HG03066 (cell line): ENCODE data around the gene CCSAP.
A peak's percentile ranks its signal among the peaks of the same experiment; 100 is the strongest.
"Not testable (repeated sequence)": the region's sequence is repeated elsewhere in the genome, so short reads cannot be mapped to it uniquely, and the experiment has no call there.

Source experiments
- ATAC-seq: cut with Tn5 transposase; IDR thresholded peaks from one replicate; pipeline ENCODE4 v1.9.1; 2021; ENCODE audit warnings: low read depth; ENCODE audit not compliant: unreplicated experiment

The CCSAP gene

DNA sequence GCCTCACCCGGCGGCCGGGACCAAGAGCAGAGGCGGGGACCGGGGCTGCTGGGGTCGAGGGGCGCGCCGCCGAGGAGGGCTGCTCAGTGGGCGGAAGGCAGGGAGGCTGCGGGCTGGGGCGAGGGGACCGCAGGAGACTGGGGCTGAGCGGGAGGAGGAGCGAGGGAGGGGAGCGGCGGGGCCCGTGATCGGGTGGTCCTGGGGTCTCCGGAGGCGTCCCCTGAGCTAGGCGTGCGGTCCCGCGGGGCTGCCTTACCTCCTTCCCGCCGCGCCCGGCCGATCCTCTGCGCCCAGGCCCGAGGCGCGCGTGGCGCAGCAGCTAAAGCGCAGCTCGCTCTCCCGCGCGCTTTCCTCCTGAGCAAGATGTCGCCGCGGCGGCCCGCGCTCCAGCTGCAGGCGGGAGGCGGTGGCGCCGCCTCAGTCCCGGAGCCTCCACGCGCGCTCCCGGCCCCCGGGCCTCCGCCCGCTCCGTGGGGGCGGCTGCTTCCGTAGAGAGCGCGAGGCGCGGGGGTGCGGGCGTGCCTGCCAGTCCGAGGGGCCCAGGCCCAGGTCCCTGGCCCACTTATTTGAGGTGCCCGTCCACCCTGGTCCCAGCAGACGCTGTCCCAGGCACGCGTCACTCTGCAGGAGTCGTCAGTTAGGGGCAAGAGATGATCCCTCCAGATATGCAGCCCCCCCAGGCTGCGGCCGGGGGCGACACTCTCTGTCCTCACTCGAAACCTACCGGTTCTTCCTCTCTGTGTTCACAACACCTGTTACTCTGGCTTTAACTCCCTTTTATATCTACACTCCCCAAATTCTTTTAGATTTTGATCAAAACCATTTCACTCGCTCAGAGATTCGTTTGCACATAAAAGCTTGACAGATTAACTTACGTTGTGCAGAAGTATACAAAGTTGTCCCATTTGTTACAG is at the start of gene CCSAP:
Gene CCSAP, minus strand, starts transcription at position 392 of the 914 bp plus-strand sequence. CDS start 582 bp downstream, outside the sequence.
- ATAC-seq = peak; percentile 41

DNA sequence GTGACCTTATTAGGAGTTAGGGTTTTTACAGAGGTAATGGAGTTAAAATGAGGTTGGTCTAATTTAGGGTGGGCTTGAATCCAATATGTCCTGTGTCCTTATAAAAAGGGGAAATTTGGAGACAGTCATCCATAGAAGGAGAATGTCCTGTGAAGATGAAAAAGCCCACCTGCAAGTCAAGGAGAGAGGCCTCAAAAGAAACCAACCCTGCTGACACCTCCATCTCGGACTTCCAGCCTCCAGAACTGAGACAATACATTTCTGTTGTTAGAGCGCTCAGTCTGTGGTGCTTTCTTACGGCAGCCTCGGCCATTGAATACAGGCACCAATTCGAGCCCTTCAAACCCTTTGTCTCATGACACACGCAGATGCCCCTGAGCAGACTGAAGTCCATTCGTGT is 47.3 kb upstream of the CCSAP start:
- ATAC-seq = no peak

- no peak for ATAC-seq
Measured at GRCh38 chr1:229388897-229389580, 46.2 kb upstream of the CCSAP start.

DNA sequence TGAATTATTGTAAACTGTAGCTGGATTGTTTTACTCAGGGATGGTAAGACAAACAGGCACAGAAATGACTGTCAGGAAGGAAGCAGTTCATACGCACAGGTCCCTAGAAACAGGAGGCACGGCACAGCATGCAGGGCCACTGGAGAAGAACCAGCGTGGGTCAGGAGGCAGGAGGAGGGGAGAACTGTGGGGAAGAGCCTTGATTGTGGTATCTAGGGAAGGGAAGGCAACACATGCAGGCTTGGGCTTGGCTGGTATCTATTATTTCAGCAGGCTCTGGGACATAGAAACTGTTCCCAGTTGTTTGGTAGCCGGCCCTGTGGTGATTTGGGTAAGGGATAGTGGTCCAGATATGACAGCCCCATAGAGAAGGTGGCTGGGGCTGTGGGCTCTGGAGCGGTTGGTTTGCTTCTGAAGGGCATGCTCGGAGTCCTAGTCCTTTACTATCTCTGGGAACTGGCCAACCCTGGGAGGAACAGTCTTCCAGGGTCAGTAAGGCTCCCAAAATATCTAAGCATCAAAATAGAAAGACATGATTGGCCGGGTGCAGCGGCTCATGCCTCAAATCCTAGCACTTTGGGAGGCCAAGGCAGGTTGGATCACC is 43.1 kb upstream of the CCSAP start:
- no peak for ATAC-seq

- ATAC-seq = no peak
Measured at GRCh38 chr1:229384822-229385221, 42.0 kb upstream of the CCSAP start.

- no peak for ATAC-seq
Measured at GRCh38 chr1:229383961-229384360, 41.1 kb upstream of the CCSAP start.

- ATAC-seq = no peak
Measured at GRCh38 chr1:229383188-229383587, 40.3 kb upstream of the CCSAP start.

GRCh38 chr1:229381234-229381633 is 38.4 kb upstream of the CCSAP start:
- ATAC-seq = no peak

DNA sequence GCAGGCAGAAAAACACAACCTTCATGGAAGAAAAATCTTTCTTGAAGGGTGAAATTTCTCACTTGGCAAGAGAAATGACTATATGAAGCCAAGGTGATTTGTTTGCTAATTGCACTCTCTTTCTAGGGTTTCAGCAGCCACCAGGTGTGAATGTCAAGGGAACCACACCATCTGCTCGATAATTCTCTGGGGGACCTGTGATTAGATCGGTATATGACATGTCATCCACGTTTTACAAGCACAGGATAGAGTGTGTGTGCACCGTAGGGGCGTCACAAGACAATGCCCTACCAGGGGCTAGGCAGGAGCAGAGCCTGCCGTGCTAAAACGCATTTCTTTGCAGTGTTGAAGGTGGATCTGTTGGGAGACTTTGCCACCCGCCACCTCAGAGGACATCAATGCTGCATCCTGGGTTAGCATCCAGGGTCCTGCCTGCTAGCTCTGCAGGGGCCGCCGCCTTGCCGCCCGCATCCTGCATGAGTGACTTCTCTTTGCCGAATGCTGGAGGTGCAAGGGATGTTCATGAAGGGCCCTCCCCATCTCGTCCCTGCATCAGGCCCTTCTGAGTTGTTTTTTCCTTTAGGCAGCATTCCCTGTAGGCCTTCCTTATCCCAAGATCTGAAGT is 37.8 kb upstream of the CCSAP start:
- ATAC-seq = no peak

DNA sequence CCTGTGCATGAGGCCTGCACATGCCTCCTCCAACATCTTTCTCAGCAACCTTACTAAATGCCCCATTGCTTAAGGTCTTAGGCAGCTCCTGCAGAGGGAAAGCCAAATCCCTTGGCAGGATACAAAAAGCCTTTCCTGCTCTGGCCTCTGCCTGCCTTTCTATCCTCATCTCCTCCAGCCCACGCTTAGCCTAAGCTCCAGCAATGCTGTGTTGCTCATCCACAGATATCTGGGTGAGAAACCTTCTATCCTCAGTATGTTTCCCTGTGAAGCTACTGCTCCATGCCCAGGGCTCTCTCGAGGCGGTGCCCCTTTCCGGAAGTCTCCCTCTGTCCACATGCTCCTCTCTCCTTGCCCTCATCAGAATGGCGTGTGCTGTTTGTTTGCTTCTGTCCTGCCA is 37.0 kb upstream of the CCSAP start:
- ATAC-seq = no peak

DNA sequence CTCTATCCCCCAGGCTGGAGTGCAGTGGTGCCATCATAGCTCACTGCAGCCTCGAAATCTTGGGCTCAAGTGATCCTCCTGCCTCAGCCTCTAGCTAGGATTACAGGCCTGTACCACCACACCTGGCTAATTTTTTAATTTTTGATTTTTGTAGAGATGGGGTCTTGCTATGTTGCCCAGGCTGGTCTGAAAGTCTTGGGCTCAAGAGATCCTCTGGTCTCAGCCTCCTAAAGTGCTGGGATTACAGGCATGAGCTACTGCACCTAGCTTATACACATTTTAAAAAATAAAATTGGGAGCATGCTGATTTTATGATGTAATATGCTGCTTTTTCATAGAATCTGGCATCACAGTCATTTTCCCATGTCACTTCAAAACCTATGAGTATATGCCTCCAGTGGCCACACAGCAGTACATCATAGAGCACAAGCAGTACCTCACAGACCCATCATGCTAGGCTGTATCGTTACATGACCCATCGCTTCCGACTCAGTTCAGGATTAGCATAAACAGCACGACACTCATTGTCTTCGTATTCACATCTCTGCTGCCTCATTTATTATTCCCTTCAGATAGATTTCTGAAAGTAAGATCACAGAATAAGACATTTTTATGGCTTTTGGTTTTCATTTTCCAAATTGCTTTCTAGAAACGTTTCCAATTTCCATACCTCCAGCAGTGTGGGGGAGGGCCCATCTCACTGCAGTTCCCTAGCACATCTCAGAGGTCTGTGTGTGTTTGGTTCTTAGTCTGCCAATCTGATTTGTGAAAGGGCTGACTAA is 35.9 kb upstream of the CCSAP start:
- ATAC-seq = no peak

DNA sequence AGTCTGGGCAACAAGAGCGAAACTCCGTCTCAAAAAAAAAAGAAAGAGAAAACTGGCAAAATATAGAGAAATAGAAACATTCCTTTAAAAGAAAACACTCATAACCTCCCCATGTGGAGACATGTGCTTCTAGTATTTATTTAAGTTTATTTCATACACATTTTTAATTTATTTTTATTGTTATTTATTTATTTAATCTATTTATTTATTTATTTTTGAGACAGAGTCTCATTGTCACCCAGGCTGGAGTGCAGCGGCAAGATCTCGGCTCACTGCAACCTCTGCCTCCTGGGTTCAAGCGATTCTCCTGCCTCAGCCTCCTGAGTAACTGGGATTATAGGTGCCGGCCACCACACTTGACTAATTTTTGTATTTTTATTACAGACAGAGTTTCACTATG is 35.2 kb upstream of the CCSAP start:
- not testable (repeated sequence) for ATAC-seq

- ATAC-seq = no peak
Measured at GRCh38 chr1:229377429-229377828, 34.6 kb upstream of the CCSAP start.

- ATAC-seq = no peak
Measured at GRCh38 chr1:229376521-229376920, 33.7 kb upstream of the CCSAP start.

DNA sequence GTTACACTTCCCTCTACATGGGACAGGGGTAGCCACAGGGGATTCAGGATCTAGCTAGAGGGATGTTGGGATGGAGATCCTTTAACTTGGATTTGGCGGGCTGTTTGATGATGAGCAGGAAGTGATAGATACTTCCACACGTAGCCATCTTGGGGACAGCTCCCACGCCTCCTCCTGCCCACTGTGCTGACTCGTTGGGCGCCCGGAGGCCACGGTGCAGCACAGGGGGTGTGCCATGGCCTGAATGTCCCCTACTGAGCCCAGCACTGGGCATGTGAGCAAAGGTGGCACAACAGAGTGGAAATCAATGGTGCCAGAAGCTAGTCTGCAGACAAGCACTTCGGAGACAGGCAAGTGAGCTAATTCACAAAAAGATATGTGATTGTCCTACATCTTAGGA is 31.6 kb upstream of the CCSAP start:
- no peak for ATAC-seq

GRCh38 chr1:229373395-229373794 is 30.5 kb upstream of the CCSAP start:
- ATAC-seq = no peak

GRCh38 chr1:229372251-229372650 is 29.4 kb upstream of the CCSAP start:
- ATAC-seq = no peak

DNA sequence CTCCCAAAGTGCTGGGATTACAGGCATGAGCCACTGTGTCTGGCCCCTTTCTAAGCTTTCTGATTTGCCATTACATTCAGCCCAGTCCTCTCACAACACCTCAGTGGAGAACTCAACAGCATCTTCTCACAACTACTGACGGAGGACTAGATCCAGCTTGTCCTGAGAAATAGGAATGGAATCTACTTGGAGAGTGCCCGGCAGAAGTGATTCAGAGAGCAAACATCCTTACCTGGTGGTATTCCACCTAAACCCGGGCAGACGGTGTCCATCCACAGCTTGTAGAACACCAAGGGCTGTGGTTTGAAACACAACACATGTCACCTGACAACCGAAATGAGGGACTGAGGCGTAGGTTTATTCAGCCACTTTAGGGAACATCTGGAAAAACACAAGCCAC is 28.8 kb upstream of the CCSAP start:
- no peak for ATAC-seq

DNA sequence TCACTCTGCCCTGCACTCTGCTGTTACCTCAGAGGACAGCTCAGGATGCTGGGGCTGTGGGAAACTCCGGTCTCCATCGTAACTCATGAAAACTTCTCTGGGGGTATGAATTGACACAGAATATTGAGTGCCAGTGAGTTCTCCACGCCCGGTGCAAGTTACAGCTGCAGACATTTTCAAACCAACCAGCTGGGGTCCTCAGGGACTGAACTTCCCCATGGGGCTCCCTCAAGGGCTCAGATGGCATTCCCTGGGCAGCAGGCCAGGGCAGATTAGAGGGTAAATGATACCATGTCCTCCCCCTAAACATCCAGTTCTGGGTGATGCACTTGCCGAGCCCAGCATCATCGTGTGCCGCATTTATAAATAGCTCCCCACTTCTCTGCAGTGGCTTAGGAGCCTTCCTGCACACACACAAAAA is 27.8 kb upstream of the CCSAP start:
- no peak for ATAC-seq

GRCh38 chr1:229368347-229368746 is 25.5 kb upstream of the CCSAP start:
- ATAC-seq = peak; percentile 76
